ENCODE measurements around the gene TNFSF11.

DNA sequence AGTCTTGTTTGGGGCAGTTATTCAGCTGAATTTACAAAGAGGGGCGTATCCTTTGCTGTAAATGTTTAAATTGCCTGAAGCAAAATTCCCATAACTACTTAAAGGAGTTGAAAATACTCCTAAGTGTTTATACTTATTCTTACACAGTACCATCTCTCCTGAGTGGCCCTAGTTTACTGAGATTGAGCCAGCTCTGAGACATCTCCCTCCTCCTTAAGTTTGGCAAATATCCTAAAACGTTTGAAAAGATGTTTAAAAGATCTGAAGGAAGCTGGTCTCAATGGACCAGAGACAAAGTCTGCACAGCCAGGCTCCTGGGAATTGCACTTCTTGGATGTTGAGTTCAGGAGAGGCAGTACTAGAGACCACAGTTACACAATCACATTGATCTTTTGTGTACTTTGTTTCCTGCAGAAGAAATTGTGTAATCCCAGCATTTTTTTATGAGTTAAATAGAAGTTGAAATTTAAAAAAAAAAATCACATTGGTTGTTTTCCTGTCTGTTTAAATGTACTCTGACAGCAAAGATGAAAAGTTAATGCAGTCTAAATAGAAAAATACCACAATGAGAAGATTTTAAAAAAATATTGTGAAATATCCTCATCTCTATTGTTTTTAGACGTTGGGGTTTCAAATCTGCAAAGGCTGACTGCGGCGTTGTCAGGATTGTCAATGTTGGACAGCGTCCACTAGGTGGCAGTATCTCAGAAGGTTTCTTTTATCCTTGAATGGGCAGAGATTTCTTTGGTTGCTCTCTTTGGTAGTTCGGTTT is 20.7 kb downstream of the TNFSF11 start:
- TF ChIP-seq CTCF (IDR thresholded peaks at IDR 0.05) (peak; percentile 58 to 72 (median 66)), POLR2AphosphoS5 (IDR thresholded peaks at IDR 0.05; ENCODE audit: insufficient read depth in 1 of 2, low read depth in 1 of 2) (no peak)
